ENCODE data around the gene METTL24. TPM values are rescaled to one million over a fixed set of nuclear protein-coding genes. Genes with fewer than 3 reads are reported as not detected.

The METTL24 gene, protein sequence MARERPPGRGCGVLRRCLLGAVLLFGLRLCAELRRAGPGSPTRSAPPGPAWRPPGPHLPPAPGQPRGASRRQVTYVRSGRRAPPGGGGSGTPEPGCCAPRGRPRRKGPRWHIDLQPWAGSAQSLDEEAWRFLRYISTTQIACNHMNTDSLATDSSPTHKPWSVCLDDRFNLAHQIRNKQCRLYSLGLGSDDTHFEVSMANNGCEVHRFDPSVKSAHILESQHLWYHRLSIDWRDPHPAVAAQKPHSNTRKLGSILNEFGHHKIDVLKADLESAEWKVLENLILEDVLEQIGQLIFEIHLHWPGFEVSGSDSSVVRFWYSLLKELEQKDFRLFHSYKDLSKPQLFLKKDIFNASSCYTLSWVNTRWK
- 14.7 TPM for polyA plus RNA-seq (ENCODE audit: insufficient read length)
- long read RNA-seq, donor 1, partial matches to known transcripts = 0 of 2 reads
- long read RNA-seq, donor 1, other reads (novel, unspliced or antisense) = 0 of 2 reads
- long read RNA-seq, donor 2, transcript METTL24-201 (5 exons, 1,119 nt) = major isoform, 5 of 5 reads
- long read RNA-seq, donor 2, partial matches to known transcripts = 0 of 5 reads
- long read RNA-seq, donor 2, other reads (novel, unspliced or antisense) = 0 of 5 reads
- long read RNA-seq, donor 3, partial matches to known transcripts = 0 of 3 reads
- long read RNA-seq, donor 3, other reads (novel, unspliced or antisense) = 0 of 3 reads
- long read RNA-seq, donor 4 = 0 reads
- long read RNA-seq, donor 5, partial matches to known transcripts = 0 of 1 reads
- long read RNA-seq, donor 5, other reads (novel, unspliced or antisense) = 0 of 1 reads
- long read RNA-seq, donor 6, partial matches to known transcripts = 0 of 3 reads
- long read RNA-seq, donor 6, other reads (novel, unspliced or antisense) = 0 of 3 reads
- long read RNA-seq, donor 7, transcript METTL24-201 (5 exons, 1,119 nt) = major isoform, 5 of 5 reads
- long read RNA-seq, donor 7, partial matches to known transcripts = 0 of 5 reads
- long read RNA-seq, donor 7, other reads (novel, unspliced or antisense) = 0 of 5 reads
- long read RNA-seq, donor 8 = 0 reads

DNA sequence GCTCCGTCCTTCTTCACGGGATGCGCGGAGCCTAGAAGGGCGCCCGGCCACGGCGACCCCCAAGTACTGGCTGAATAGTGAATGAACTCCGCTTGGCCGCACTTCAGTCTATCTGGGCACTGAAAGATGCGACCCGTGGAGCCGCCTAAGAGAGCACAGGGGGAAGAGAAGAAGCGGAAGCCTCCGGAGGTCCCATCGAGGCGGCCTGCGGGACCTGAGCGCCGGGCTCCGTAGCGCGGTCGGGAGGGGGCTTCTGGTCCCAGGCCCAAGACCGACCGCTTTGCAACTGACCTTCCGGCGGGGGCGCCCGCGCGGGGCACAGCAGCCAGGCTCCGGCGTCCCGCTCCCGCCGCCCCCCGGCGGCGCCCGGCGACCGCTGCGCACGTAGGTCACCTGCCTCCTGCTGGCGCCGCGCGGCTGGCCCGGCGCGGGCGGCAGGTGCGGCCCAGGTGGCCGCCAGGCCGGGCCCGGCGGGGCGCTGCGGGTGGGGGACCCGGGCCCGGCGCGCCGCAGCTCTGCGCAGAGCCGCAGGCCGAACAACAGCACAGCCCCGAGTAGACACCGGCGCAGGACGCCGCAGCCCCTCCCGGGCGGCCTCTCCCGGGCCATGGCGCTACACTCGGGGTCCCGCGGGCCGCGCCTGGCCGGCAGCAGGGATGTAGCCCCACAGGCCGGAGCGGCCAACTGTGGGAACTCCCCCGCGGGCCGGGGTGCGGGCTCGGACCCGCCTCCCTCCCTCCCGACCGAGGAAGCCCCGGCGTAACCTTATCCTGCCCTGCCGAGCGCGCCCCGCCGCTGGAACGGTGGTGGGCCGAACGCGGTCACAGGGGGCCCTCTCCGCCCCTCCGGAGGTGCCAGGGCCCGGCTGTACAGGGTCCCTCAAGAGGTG lies at the start of gene METTL24:
Gene METTL24, minus strand, starts transcription at position 686 of the 889 bp plus-strand sequence. Its CDS starts 77 bp downstream, at position 609.
- DNase-seq = no peak

DNA sequence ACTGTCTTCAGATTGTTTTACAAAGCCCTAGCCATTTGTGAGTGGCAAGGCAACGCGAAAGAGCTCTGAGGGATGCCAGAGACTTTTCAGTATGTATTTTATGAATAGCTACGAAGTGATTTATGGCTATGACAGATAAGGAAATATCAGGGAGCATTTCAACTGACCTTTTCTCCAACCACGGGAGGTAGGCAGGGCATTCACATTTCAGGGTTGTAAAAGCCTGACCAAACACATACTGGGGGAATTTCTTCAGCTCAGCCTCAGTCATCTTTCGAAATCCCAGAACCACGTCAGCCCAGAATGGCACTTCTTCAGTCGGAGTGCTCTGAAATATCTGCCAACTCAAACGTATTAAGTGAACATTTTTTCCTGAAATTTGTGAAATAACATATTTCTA lies 46.5 kb upstream of the METTL24 start:
- no peak for DNase-seq

DNA sequence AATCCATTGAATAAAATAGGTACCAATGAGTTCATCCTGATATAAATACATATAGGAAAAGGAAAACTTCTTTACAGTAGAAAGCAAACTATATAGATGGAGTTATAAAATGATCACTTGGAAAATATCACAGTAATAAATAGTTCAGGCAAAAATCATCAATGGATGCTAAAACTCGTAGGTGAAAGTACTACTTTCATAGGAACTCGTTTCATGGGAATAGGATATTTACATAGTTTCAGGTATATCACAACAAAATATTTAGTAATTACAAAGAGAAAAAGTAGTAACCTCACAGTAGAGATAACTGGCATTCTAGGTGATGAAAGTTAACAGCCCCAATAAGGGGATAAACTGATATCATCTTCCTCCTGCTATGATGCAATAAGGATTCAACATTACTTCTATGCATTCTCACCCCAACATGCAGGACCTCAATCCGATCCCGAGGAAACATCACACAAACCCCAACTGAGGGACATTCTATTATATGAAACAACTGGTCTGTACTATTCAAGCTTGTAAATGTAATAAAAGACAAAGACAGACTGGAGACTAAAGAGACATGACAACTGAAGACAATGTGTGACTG lies 43.5 kb upstream of the METTL24 start:
- DNase-seq = no peak

DNA sequence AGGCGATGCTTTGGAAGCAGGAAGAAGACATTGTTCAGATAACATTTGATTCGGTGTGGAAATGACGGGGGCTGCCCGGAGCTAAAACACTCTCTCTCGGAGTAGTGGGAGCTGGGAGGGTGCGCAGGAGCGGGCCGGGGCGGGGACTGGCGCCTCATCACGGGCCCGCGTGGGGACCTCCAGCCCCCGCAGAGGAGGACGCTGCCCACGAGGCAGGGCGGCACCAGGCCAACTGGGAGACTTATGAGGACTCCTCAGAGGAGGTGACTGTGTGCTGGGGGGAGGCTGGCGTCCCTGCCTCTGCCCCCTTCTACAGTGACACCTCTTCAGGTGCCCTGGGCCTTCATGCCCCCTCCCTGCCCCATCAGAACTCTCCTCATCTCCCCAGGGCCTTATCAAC lies 42.1 kb upstream of the METTL24 start:
- DNase-seq = no peak

DNA sequence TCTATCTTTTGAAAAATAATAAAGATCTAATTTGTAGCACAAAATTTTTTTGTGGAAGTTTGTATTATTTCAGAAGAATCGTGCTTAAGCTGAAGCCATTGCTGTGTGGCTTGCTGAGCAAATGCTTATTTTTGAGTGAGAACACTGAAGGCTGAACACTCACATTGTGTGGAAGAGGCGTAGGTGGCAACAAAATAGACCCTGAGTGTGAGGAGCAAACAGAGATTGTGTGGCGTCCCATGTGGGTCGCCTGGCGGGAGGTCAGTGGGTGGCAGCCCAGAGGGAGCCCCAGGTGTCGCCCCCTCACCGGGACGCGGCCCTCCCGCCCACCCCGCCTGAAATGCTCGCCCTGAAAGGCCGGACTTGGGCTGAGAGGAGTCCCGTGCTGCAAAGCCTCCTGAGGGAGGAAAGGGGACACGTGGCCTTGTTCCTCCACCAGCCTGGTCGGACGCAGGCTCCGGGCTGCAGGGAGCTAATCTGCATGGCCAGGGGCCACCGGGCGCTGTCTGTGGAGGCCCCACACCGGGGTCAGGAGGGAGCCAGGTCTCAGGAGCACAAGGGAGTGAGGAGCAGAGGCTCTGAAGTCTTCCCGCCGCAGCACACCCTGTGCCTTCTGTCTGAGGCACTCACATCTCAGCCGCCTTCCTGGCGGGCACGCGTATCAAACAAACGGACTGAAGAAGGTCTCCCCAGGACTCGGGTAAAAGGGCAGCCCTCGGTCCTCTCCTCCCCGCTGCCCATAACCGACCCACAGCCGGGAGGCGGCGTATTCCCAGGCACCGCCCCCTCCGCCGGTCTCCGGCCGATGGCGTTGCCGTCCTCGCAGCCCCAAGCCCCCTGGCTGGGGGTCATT lies 41.3 kb upstream of the METTL24 start:
- no peak for DNase-seq

DNA sequence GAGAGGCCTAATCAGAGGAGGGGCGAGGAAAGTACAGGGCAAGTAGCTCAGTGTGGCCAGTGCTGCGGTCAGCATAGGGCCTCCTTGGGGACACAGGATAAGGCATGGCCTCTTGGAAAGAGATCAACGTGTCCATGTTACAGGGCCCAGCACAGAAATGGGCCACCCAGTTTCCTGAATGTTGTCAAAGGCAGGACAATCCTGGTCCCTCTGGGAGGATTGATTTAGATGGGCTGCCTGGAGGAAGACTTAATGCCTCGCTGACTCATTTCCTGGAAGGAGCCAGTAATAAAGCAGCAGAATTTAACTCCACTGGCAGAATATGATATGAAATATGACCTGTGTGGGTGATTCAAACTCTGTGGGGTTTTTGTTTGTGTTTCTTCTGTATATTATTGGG lies 40.6 kb upstream of the METTL24 start:
- DNase-seq = no peak

DNA sequence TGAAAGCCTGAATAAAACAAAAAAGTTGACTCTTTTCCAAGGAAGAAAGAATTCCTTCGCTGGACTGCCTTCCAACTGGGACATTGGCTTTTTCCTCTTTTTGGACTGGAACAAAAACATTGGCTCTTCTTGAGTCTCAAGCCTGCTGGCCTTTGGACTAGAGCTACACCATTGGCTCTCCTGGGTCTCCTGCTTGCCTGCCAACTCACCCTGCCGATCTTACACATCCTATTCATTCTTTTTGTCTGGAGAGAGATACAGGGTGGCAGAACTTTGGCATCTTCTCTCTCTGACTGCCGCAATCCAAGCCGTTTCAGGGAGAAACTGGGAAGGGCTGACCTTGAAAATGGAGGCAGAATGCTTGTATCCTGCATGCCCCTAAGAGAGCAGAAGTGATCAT lies 37.1 kb upstream of the METTL24 start:
- DNase-seq = no peak

DNA sequence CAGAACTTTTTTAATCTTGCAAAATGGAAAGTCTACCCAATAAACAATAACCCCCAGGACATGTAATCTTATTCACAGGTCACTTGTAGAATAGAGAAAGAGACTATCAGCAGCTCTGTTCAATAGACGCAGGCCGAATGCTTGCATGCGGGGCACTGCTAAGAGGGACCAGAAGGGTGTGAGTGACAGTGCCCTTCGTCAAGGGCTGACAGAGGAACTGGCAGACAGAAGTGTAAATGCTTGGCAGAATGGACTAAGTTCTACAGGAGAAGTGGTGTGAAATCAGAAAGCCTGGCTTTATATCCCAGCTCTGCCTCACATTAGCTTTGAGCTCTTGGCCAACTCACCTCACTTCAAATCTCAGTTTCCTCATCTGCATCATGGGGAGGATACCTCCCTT lies 36.3 kb upstream of the METTL24 start:
- DNase-seq = no peak

DNA sequence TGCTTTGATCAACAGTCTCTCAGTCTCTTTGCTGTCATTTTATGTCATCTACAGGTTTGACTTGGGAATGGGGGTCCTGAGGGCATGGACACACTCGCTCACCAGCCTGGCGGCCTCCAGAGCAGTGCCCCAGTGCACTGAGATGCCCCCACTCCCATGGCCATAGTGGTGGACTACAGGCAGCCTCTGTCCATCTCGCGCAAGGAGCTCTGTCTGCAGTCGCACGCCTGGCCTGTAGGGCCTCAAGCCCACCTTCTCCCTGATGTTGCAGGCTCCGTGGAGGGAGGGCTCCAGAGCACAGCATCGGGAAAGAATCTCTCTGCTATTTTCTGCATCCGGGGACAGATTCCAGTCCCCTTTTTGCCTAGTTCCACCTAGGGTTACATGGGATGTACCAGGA lies 34.6 kb upstream of the METTL24 start:
- DNase-seq = no peak

DNA sequence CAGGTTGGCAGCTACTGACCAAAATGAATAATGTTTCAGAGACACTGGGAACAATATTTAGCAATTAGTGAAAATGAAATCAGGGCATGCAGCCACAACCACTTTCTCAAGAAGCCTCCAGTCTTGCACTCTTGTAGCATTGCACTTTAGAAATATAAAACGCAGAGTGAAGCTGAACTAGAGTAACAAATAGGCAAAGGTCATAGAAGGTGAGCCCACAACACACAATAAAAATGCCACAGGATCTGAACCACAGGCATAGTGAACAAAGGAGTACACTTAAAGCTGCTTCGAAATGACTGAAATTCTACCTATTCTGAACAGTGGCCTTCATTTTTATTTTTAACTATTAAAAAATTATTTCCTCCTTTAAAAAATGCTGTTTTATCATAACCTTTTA lies 32.3 kb upstream of the METTL24 start:
- no peak for DNase-seq

DNA sequence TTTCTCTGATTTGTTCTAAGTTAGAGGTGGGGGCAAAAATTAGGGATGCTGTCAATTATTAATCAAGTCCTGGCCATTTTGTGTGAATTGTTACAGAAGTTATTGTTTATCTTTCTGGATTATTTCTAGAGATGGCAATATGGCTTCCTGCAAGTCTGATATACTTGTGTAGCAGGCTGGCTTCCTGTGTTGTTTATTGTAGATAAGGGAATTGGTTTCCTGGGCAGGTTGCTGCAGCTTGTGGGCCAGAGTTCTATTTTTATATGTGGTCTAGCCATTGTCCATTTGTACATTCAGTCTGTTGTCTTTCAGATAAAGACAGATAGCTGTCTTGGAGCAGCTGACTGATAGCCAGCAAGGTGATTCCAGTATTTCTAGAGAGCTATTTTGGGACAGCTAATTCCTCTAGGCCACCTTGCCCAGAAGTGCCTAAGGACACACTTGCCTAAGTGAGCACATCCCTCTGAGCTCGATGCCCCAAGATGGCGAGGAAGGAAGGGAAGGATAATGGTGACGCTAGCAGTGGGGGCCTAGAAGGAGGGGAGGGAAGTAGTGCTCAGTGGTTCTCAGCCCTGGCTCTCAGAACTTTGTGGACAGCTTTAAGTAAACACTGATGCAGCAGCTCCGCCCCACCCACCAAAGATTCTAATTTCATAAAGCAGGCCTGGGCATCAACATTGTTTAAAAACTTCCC lies 31.7 kb upstream of the METTL24 start:
- DNase-seq = no peak

DNA sequence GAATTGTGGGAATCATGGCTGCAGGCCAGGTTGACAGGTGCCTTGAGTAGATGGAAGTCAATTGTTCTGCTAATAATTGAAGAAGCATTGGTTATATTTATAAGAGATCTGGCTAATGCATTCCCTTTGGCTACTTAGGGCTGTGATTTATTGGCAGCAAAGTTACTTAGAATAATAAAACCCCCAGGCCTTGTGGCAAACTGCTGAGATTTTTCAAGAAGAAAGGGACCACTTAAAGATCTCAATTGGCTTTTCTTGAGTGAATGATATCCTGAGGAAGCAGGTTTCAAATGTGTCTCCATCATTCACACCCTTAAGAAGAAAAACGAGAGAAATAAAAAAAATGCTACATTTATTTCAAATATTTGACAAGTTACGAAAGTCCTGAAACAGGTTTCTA lies 29.8 kb upstream of the METTL24 start:
- no peak for DNase-seq

DNA sequence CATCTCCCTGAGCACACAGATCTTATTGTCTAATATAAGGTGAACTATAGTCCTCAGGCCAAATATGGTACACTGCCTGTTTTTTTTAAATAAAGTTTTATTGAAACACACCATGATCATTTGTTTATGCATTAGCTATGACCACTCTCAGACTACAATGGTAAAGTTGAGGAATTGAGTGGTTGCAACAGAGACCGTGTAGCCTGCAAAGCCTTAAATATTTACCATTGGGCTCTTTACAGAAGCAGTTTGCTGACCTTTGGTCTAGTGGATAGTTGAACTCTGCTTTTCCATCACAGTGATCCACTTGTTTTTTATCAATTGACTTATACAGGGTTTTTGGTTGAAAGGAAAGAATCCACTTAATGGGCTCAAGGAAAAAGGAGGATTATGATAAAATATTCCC lies 27.3 kb upstream of the METTL24 start:
- DNase-seq = no peak

DNA sequence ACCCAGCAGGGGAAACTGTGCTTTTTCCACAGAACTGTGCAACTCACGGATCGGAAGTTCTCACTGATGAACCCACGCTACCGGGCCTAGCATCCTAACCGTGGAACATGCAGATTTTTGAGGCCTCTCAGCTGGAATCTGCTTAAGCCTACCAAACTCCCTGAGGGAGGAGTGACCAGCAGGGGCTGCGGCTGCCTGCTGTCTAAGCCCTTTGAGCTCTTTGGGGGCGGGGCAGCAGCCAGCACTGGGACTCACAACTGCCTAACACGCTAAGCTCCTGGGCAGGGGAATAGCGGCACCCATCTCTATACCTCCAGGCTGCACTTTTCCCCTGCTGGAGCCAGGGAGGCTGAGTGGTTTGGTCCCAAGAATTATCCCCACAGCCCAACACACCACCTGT lies 20.4 kb upstream of the METTL24 start:
- no peak for DNase-seq

DNA sequence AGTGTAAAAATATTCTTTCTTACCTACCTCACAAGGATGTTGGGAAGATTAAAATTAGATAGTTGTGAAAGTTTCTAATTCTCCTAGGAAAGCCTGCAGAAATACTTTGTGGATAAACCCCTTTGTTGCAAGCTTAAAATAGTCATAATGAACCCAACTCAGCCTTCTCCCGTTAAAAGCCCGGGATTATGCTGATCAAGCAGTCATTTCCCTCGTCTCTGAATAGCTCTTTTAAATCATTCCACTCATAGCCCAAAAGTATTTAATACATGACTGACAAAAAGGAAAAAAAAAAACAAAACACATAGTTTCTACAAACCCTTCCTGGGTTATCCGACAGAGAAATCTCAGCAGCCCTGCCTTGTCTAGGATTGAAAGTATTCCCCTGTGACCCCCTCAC lies 10.9 kb upstream of the METTL24 start:
- no peak for DNase-seq

DNA sequence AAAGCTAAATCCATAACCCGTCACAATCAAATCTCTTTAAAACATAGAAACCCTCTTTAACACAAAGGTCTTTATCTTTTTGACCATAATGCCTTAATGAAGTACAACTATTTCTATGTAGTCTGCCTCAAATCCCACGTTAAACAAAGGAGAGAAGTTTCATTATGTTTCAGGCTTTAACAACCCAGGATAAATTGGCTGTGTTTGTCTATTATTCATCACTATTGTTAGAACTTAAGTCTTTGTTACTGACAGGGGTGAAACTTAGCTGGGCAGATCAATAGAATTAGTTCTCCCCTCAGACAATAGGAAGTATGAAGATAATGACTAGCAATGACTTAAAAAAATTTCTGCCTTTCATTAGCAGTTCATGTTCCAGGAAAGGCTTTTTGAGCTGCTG lies 10.1 kb upstream of the METTL24 start:
- DNase-seq = no peak

DNA sequence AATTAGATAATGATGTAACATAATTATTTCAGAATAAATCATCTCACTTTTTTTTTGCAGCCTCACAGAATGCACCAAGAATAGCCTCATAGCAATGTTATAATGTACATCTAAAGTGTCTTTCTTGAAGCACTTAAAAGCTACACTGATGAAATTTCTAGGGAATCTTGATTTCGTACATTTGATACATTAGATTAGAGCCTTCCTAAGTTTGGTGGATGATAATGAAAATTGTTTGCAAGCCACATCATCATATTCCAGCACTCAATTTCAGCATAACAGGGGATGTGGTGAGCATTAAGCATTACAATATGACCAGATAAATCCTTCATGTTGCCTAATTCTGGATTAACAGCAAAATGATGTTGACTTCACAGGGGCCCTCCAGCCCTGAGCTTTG lies 9.7 kb upstream of the METTL24 start:
- DNase-seq = no peak

DNA sequence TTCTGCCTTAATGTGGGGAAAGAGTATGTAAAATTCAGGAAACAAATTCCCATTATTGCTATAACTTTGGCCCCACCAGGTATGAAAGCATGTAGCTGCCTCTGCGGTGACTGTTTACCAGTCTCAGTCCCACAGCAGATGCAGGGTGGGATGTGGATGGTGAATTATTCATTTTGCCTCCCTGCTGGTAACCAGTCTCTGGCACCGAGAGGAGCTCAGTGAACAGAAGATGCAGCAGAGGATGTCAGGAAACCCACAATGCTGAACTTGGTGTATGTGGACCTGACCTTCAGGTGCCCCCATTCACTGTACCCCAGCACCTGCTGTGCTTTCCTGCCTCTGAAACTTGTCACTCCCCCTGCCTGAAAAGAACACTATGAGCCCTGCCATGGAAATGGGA lies 8.8 kb upstream of the METTL24 start:
- DNase-seq = no peak

DNA sequence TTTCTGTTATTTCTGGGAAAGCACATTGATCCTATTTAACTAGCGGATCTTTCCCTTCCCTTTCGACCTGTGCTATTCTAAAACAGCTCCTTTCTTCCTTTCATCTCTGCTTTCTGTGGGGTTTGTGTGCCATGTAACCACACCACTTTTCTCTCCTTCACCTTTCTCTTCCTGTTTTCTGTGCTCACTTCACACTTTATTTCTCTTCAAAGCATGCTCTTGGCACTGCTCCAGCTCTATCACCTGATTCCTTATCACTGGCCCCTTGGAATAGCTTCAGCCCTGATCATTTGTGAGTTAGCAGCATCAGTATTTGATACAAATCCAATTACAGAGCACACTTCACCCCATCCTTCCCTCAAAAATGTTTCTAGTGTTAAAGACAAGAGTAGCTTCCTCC lies 8.1 kb upstream of the METTL24 start:
- DNase-seq = no peak
